GM15510 (cell line): ENCODE measurements around the gene RPS23.

ENCODE experiments used
- POLR2A ChIP-seq: IDR thresholded peaks from 3 replicates; pipeline ENCODE4 v1.6.1; 2011; ENCODE audit warnings: borderline replicate concordance; ENCODE audit not compliant: insufficient read length; ENCODE audit errors: extremely low read depth

The RPS23 gene

DNA sequence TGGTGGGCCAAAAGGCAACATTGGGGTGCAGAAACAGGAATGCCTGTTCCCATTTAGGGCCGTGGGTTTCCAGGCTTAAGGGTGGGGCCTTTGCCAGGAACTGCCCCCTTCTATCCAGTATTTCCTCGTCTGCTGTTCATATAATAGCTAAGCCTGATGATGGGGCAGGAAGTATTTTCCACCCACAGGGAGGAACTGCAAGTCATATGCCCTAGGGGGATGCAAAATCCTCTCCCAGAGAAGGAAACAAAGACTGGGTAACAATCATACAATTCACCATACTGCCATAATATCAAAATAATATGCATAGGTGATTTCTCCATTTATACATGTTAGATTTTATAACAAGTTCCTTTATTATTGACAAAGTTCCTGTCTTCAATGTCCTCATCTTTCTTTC, 20.5 kb upstream of the RPS23 start:
- TF ChIP-seq POLR2A = no peak

DNA sequence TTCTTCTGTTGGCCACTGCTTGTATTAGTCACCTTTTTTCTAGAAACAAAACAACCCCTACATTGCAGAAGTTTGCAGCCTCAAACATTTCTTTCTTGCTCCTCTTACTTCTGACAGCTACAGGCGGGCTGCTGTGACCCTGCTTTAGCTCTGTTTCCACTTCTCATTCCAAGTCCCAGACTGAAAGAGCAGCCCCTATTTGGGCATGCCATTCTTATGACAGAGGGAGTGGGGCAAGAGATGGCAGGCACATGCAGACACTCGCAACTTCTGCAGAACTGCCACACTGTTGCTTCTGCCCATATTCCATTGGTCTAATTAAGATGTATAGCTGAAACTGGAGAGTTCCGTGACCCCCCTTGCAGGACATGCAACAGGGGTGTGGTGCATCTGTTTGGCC, 19.6 kb upstream of the RPS23 start:
- no peak for TF ChIP-seq POLR2A

- no peak for TF ChIP-seq POLR2A
Measured at GRCh38 chr5:82296929-82297328, 18.8 kb upstream of the RPS23 start.

- no peak for TF ChIP-seq POLR2A
Measured at GRCh38 chr5:82295959-82296531, 17.9 kb upstream of the RPS23 start.

DNA sequence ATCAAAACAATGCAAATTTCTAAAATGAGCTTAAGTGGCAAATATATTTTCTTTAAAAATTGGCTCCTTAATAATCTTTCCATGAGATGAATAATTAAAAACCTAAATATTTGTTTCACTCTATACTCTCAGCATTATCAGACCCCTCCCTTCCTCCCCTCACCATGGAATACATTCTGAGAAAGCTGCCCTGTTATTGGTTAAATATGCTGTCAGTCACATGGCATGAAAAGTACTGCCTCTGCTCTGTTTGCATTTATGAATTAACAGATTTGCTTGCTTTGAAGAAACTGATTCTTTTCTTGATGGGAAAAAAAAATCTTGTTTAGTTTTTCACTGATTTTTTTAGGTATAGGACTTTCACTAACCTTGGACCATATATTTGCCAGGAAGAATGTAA, 17.0 kb upstream of the RPS23 start:
- TF ChIP-seq POLR2A = no peak

- no peak for TF ChIP-seq POLR2A
Measured at GRCh38 chr5:82291420-82291819, 13.3 kb upstream of the RPS23 start.

- no peak for TF ChIP-seq POLR2A
Measured at GRCh38 chr5:82290908-82291307, 12.8 kb upstream of the RPS23 start.

GRCh38 chr5:82290005-82290404, 11.9 kb upstream of the RPS23 start:
- no peak for TF ChIP-seq POLR2A

DNA sequence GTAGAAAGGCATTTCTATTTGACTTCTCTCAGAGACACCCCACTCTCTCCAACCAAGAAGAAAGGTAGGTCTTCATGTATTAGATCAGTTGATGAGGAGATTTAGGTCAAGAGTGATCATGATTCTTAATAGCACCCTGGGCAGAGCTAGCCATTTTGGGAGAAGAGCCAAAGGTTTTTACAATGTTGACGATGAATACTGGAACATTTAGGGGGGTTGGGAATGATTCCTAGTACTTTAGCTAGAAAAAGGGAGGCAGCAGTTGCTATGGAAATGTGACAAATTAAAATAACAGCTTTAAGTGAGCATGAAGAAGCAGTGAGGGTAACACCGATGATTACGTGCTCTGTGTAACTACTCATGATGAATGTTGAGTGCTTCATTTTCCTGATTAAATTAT, 9.5 kb upstream of the RPS23 start:
- TF ChIP-seq POLR2A = no peak

GRCh38 chr5:82285206-82285605, 7.1 kb upstream of the RPS23 start:
- no peak for TF ChIP-seq POLR2A

DNA sequence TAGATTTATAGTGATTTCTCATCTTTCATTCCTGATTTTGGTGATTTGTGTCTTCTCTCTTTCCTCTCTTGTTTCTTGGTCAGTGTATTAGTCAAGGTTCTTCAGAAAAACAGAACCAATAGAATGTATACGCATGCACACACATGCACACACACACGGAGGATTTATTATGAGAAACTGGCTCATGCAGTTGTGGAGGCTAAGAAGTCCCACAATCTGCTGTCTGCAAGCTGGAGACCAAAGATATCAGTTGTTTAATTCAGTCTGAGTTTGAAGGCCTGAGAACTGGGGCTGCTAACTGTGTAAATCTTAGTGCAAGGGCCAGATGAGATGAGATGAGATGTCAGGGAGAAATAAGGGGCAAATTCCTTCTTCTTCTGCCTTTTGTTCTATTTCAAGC, 5.7 kb upstream of the RPS23 start:
- no peak for TF ChIP-seq POLR2A

DNA sequence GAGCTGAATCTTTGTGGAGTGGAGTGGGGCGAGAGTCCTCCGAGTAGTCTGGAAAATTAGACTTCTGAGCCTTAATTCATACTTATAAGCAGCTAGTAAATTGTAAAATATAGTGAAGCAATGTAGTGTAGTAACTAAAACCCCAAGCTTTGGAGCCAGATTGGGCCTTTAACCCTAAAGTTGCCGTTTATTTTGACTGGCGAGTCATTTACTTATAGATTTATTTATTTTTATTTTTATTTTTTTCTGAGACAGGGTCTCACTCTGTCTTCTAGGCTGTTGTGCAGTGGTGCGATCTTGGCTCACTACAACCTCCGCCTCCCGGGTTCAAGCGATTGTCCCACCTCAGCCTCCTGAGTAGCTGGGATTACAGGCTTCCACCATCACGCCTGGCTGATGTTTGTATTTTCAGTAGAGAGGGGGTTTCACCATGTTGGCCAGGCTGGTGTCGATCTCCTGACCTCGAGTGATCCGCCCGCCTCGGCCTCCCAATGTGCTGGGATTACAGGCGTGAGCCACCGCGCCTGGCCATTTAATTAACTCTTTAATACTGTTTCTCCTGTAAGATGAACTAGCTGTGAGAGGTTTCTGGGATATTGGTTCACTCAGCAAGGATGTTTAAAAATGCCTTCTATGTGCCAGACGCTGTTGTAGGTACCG, 687 bp upstream of the RPS23 start:
- TF ChIP-seq POLR2A = no peak

- no peak for TF ChIP-seq POLR2A
Measured at GRCh38 chr5:82277613-82277986, 554 bp downstream of the RPS23 start.

- no peak for TF ChIP-seq POLR2A
Measured at GRCh38 chr5:82276800-82277612, 1.1 kb downstream of the RPS23 start.

DNA sequence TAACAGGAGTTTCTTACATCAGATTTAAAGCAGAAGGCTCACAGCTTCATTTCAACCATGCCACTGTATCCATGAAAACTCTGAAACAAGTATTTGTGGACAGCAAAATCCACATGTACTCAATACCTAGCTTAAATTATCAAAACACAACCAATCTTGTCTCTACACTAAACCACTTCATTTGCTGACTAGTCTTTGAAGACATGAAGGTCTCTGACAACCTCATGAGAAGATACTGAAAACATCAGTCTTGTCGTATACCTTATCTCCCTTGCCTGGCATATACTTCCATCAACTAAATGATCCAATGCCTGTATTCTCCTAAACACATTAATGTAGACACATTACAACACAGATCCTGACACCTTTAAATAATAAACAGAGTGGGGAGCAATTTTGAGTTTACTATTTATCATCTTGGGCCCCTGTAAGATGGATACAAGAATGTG, 2.9 kb downstream of the RPS23 start:
- TF ChIP-seq POLR2A = no peak
